Stimulated activated CD4-positive, alpha-beta T cell treated with anti-CD3 and anti-CD28 coated beads, TNF-alpha, amount 100 ng/mL, for 48 hours (primary cell): ENCODE results near the gene CLDN9.

ENCODE experiments used
- DNase-seq, 3 donors: peaks; one replicate each; pipeline ENCODE4 v3.0.0-alpha.2; 2020; ENCODE audit warnings: low read depth in 3 of 3

CLDN9 gene

DNA sequence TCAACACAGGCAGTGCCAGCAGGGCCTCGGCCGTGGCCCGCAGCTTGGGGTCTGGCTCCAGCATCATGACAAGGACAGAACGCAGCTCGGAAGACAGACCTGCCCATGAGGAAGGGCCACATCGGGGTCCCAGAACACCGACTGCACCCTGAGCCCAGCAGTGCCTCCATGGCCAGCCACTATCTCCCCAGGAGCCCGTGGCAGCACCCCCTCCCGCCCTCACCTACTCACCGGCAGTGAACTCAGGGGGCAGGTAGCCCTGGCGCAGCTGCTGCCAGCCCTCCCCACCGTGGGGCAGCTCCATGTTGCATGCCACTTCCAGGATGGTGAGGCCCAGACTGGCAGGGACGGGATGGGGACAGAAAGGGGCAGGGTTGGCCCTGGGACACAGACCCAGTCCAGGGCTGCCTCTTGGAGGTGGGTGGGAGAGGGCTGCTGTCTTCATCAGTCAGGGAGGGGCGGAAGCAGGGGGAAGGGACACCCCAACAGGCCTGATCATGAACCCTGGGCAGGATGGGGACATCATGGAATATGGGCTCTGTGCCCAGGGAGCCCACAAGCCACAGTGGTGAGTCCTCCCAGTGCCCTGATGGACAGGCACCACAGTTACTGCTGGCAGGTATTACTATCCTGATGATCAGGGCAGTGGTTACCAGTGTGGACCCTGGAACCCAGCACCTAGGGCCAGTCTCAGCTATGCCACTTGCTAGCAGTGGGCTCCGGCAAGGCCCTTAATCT is 38.2 kb upstream of the CLDN9 start:
- no peak for DNase-seq

DNA sequence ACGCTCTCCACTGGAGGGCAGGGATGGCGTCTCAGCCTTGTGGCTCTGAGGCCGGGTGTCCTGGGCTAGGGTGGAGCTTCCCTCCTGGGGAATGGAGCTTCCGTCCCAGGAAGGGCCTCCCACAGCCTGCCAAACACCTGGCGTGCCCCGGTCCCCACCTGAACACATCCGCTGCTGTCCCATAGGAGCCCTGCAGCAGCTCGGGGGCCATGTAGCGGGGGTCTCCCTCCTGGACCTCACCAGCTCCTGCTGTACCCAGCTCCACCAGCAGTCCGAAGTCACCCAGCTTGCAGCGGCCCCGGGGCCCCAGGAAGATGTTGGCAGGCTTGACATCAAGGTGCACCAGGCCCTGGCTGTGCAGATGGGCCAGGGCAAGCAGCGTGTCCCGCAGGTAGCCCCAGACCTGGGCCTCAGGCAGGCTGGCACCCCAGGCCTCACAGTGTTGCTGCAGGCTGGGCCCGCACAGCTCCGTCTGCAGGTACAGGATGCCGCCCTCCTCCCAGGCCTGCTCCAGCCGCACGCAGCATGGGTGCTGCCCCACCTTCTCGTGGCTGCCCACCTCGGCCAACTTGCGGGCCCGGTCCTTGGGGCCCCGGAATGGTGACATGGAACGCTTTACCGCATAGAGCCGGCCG is 37.4 kb upstream of the CLDN9 start:
- DNase-seq, result no peak

DNA sequence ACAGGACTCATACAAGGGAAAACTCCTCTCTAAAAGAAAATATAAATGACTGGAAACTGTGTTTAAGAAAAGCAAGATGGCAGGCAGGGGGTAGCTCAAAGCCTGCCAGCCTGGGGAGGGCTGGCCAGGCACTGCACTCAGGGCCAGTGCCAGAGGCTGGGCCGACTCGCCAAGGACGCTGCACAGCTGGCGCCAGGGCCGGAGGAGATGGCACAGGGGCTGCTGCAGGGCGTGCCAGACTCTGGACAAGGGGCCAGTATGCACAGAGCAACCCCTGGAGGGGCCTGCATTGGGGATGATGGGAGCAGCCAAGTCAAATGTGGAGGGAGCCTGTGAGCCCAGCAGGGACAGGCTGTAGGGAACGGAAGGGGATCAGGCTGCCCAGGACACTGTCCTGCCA is 36.5 kb upstream of the CLDN9 start:
- no peak for DNase-seq

DNA sequence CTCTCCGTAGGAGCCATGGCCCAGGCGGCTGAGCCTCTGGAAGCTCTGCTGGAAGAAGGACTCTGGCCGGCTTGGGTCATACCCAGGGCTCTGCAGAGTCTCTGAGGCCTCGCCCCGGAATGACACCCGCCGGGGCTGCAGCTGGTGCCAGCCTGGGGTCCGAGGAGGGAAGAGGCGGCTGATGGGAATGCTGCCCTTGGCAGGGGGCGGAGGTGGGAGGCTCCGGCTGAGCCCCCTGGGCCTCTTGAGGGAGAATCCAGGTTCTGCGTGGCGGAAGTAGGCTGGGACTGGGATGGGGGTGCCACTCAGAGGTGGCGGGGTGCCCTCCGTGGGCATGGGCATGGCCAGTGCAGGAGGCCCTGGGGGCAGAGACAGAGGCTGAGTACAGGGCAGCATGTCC is 36.0 kb upstream of the CLDN9 start:
- DNase-seq, result no peak

DNA sequence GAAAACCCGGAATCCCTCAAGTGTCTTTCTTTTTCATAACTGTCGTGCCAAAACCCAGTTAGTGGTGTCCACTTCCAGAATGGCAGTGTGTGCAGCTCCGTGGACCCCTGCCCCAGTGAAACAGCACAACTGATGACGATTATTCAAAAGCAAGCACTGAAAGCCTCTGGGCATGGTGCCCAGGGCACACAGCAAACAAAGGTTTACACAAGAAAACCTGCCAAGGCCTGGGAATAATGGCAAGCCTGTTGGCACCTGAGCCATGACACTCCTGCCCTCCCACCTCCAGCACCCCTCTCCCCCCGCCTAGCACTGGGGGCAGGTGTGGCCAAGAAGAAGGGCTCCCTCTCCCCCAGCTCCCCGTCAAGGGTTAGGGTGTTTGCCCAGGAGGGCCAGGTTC is 35.3 kb upstream of the CLDN9 start:
- no peak for DNase-seq

DNA sequence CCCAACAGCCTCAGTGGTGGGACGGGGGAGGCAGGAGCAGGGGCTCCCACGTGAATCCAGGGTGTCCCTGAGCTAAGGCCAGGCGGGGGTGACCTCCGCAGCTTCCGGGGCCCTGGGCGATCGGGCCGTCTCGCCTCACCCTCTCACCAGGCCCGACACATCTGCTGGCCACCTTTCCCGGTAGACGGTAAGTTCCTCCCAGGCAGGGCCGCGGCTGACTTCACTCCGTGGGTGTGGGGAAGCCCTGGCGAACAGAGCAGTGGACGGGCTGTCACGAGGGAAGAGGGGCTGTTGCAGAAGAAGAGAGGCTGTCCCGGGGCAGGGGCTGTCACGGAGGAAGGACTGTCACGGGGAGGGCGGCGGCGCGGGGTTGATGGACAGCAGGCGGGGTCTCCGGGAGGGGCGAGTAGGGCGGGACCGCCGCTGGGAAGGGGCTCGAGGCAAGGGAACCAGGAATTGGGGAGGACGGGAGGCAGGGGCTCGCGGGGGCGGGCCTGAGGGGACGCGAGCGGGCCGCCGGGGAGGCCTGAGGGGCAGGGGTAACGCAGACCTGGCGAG is 33.0 kb upstream of the CLDN9 start:
- no peak for DNase-seq

DNA sequence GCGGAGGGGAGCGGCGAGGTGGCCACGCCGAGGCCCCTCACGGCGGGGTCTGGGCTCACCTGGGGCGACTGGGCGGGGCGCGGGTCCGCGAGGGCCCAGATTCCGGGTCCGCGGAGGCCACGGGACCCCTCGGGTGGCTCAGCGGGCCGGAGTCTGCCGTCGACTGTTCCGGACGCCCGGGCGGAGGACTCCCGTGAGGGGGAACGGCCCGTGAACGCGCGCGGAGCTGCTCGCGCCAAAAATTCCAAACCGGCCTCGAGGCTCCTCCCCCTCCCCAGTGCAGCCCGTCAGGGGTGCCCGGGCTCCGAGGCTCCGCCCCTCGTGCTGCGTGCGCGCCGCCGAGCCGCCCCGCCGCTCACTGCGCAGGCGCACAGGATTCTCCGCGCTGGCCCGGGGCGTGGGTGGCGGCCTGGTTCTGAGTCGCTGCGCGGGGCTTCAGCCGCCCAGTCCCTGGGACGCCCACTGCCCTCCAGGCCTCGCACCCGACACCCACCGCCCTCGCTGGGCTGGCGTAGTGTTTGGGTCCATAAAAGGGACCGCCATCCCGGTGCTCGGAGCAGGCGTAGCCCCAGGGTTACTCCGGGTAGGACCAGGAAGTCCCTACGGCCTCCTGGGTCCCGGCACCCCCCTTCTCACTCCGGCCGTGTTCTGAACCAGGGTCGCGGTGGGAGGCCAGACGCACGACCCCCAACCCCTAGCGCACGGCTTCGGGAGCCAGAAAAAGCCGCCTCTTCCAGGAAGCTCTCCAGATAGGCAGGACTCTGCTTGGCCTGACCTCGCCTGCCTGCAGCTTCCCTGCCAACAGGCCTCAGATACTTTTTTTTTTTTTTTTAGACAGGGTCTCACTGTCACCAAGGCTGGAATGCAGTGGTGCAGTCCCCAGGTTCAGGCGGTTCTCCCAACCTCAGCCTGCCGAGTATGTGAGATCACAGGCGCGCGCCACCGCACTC is 32.2 kb upstream of the CLDN9 start, which contains the start of gene PKMYT1:
Gene PKMYT1 (minus strand): TSS at position 220 of the 950 bp plus-strand sequence. CDS start 789 bp downstream, outside the sequence.
- DNase-seq, result peak; percentile 89 to 97 (median 91)

DNA sequence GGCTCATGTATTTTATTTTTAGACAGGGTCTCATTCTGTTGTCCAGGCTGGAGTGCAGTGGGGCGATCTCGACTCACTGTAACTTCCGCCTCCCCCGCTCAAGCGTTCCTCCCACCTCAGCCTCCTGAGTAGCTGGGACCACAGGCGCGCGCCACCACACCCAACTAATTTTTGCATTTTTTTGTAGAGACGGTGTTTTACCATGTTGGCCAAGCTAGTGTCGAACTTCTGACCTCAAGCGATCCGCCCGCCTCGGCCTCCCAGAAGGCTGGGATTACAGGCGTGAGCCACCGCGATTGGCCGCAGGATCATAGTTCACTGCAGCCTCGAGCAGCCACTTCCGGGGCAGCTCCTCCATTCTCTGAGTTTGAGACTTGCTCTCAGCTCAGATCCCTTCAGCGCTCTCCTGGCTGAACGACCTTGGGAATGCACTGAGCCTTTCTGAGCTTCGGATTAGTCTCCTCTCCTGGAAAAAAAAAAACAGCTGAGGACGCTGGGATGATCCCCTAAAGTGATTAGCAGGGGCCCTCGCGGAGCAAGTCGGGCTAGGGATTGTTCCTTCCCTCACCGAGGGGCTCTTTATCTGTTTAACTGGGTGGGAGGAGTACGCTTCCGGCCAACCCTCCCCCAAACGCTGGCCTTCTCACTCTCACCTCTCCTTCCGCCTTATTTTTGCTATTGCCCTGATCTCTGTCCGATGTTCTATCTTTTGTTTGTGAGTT is 31.4 kb upstream of the CLDN9 start:
- DNase-seq, result no peak

DNA sequence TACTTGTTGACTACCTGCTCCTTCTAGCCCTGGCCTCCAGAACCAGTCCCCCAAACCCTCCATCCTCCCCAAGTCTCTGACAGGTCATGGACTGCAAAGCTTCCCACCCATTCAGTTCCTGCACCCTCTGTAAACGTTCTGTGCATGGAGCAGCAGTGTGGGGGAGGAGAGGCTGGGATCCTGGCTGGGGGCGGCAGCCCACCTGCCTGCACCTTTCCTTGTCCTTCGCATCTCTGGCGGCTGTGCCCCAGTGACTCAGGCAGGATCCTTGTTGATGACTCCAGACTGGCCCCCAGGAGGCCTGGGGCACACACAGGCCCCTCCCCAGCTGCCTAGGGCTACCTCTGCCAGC is 30.8 kb upstream of the CLDN9 start:
- DNase-seq, result no peak

DNA sequence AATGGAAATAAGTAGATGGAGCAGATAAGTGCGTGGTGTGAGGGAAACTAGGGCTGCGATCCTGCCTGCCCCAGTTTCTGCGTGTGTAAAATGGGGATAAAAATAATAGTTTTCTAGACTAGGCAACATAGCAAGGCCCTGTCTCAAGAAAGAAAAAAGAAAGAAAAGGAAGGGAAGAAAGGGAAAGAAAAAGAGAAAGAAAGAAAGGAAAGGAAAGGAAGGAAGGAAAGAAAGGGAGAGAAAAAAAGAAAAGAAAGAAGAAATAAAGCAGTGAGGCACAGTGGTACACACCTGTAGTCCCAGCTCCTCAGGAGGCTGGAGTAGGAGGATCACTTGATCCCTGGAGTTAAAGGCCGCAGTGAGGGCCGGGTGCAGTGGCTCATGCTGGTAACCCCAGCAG is 30.3 kb upstream of the CLDN9 start:
- DNase-seq, result no peak

DNA sequence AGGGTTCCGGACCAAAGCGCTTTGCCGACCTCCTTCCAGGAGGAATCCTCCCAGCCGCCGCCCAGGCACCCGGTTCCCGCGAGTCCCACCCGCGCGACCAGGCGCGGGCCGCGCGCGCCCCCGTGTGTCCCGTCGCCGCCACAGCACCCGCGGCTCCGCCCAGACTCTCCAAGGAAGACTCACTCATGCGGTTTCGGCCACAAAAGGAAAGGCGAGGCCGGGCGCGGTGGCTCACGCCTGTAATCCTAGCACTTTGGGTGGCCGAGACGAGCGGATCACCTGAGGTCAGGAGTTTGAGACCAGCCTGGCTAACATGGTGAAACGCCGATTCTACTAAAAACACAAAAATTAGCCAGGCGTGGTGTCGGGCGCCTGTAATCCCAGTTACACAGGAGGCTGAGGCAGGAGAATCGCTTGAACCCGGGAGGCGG is 29.0 kb upstream of the CLDN9 start:
- DNase-seq, result peak; percentile 56 to 70 (median 66)

DNA sequence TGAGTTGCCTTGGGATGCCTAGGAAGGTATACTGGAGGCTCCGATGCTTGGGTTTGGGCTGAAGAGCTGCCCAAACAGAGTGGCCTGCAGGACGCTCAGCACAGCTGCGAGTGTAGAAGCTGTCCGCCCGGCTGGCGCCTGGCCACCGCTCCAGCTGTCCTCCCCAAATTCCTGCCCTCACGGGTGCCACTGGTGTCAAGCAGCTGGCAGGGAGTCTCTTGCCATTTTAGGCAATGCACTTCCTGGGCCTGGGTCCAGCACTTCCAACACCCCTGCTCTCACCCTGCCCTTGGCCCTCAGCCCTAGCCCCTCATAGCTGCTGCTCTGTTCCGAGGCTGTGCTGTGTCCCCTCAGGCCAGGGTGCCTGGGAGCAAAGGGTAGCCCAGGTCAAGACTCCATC is 27.3 kb upstream of the CLDN9 start:
- no peak for DNase-seq

DNA sequence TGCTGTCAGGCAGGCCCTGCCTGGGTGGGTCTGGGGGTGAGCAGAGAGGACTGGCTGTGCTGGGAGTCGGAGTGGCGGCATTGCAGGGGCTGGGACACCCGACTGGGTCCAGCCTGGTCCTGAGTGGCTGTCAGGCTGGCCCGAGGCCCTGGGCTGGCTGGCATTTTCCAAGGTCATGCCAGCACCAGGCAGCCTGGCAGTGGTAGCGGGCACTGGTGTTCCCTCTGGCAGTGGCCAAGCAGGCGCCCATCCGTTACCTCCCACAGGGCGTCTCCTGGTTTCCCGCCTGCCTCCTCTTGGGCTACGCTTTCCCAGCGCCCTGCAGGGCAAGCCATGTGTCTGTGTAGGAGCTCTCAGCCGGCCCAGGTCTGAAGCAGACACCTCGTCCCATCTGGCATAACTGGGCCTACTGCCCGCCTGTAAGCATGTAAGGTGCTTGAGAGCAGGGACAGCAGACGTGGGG is 26.8 kb upstream of the CLDN9 start:
- DNase-seq, result no peak

DNA sequence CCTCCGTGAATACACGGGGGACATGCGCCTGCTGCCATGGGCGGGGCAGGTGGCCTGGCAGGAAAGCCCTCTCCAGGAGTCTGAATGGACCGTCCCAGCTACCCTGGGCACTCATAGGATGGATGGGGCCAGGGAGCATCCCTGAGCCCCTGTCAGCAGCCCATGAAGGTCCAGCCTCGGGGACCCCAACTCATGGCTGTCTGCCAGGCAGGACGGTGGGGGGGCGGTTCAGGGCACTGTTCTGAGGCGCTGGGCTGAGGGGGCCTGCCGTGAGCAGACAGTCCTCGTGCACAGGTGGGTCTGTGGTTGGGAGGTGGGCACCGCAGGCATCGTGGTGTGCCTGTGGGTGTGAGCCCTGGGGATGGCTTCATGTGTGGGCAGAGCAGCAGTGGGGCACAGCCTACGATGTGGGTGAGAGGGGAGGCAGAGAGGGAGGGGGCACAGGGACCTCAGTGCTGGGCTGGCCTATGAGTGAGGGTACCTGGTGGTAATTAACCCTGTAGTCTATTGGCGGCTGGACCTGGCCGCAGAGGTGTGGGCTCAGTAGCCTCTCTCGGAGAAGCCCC is 26.0 kb upstream of the CLDN9 start:
- no peak for DNase-seq

DNA sequence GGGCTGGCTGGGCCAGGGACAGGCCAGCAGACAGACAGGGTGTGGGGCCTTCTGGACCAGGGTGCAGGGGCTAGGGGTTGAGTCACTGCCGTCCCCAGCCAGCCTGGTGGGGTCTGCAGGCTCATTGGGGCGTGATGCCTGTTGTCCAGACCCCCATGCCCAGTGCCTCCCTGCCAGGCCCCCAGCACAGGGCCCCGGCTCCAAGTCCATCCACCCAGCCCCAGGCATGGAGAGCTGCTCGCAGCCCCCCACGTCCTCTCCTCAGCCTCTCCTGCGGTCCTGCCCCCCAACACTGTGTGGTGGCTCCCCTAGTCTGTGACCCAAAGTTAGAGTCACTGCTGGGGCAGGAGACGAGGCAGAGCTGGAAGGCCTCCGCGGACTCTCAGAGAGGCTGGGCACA is 25.4 kb upstream of the CLDN9 start:
- DNase-seq, result no peak

DNA sequence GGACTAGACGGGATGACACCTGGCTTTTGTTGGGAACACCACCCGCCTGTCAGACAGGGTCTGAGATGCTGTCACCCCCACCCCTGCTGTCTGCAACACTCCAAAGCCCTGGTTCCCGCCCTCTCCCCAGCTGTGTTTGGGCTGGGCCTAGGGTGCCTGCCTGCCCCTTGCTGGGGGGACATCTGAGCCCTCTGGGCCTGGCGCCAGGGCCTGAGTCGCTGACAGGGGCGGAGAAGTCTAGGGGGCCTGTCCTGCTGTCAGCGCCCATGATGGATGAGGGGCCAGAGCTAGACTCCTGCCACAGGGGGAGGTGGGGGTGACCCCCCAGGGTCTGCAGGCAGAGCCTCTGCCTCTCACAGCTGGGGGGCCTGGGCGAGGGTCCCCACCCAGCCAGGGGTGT is 24.9 kb upstream of the CLDN9 start:
- DNase-seq, result no peak

DNA sequence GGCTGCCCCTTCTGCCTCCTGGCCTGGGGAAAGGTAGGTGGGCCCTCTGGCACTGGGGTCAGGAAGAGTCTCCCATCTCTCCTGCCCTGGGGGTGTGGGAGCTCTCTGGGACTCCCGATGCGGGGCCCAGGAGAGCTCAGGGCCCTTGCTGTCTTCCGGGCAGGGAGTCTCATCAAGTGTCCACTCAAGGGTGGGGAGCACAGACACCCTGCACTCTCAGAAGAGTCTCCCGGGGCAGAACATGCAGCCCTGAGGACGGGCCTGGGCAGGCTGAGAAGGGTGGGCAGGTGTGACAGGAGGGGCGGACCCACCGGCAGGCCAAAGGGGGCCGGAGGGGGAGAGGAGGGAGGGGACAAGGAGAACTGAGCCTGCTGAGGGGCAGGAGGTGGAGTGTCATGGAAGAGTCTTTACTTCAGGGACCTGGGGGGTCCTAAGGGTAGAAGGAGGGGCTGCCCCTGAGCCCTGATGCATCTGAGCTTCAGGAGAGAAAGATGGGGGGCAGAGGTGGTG is 24.1 kb upstream of the CLDN9 start:
- no peak for DNase-seq

DNA sequence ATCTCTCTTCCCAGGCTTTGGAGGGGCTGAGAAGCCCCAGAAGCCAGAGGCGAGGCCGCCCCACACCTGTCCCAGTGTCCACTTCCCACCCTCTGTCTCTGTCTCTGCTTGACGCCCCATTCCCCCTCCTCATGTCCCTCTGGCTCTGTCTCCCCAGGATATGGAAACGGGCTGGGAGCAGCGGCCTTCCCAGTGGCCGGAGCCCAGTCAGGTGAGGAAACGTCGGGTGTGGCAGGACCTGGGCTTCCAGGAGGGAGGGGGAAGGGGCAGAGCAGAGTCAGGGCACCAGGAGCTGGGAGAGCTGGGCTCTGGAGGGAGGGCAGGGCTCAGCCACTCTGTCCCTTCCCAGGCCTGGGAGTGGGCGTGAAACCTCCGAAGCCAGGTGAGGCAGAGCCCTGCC is 21.8 kb upstream of the CLDN9 start:
- no peak for DNase-seq

DNA sequence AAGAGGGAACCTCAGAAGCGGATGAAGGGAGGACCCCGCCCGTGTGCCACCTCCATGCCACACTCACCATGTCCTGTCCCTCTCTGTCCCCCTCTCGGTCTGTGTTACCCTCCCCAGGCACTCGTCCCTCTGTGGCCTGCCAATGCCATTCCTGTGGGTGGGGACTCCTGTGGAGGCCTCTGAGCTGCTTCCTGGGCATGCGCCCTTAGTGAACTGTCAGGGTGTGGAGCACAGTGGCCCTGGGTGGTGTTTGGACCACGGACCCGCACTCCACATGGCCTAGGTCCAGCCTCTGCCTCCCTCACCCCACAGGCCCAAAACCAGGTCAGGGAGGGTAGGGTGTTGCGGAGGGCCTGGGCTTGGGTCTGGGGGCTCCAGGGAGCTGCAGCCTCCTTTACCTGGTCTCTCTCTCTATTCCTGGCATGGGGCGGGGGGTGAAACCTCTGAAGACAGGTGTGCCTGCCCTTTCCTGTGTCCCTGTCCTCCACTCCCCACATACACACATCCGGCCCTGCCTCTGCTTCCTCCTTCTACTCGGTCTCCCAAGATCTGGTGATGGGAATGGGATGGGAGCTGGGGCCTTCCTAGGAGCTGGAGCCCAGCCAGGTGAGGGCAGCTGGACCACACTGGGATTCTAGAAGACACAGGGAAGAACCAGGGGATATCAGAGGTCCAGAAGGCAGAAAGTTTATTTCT is 21.0 kb upstream of the CLDN9 start:
- no peak for DNase-seq

DNA sequence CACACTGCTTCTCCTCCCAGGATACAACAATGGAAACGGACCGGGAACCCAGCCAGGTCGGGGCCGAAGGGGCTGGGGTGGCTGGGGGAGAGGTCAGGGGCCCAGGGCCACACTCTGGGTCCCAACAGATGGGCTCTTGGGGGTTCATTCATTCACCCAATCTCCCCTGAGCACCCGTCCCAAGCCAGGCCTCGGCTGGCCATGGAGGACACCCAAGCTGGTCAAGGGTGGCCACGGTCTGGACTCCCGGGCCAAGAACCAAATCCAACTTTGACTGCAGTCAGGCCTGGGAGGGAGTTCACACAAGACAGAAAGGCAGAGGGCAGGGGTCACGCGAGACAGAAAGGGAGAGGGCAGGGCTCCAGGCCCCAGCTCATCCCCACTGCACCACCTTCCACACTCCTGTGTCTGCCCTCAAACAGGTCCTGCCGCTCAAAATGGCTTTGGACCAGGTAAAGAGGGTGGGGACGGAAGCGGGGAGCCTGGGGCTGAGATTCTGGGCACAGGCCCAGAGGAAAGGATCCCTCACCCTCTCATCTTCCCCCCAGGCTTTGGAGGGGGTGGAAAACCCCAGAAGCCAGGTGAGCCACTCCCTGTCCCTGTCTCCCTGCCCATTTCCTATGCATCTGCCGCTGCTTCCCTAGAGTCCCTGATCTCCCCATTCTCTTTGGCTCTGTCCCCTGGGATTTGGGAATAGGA is 20.2 kb upstream of the CLDN9 start:
- DNase-seq, result no peak
